Measurements from ENCODE around the gene MYO1E.
A peak's percentile ranks its signal among the peaks of the same experiment; 100 is the strongest.
"Not testable (repeated sequence)": the region's sequence is repeated elsewhere in the genome, so short reads cannot be mapped to it uniquely, and the experiment has no call there.

MYO1E gene

GRCh38 chr15:59350421-59350732 is 22.3 kb downstream of the MYO1E start:
- no peak for DNase-seq (ENCODE audit: low read depth)

GRCh38 chr15:59349680-59350420 is 22.8 kb downstream of the MYO1E start:
- peak; percentile 7 for DNase-seq (ENCODE audit: low read depth)

DNA sequence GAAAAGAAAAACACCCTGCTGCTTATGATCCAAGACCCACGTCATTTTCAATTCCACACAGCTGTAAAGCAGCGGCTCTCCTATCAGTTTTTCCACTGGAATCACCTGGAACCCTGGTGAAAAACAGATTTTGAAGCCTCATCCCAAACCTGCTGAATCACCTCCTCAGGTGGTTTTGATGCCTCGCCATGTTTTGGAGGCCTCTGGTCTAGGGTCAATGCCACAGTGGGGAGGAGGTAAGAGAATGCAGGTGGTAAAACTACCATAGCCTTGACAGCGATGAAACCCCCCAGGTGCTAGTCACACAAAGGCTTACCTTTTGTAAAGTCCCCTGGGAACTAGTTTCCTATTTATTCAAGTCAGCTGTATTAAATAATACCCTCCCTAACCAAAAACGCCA is 24.8 kb downstream of the MYO1E start:
- DNase-seq (ENCODE audit: low read depth), result no peak

GRCh38 chr15:59346951-59347350 is 25.7 kb downstream of the MYO1E start:
- no peak for DNase-seq (ENCODE audit: low read depth)

DNA sequence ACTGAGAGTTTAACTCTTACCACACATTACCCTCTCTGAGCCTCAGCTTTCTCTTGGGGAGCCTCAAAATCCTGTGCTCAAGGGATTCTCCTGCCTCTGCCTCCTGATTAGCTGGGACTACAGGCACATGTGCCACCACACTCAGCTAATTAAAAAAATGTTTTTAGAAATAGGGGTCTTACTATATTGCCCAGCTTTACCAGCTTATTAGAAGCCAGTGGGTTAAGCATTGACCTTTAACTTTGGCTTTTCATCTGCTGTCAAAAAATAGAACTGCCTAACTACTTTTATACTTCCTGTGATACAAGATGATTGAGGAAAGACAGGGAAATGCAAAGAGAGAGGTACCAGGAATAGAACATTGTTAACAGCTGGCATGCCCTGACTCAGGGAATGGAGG is 27.3 kb downstream of the MYO1E start:
- no peak for DNase-seq (ENCODE audit: low read depth)

- no peak for DNase-seq (ENCODE audit: low read depth)
These were observed 28.4 kb downstream of the MYO1E start for GRCh38 chr15:59344311-59344710.

DNA sequence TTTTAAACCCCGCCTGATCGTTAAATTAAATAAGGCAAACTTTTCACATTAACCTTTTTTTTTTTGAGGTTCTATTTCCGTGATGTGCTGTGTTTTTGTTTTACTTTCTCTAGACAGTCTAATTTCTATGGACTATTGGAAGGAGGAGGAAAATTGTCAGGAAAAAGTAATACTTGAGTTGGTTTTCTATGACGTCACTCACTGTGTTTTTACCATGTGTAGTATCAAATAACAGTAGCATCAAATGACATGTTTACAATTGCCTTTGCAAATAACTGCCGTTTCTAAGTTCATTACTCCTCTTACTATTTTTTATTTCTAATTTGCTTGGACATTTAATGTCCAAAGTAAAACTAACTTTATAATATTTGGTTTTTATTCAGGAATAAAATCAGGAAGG is 32.3 kb downstream of the MYO1E start:
- no peak for DNase-seq (ENCODE audit: low read depth)

GRCh38 chr15:59339252-59339672 is 33.4 kb downstream of the MYO1E start:
- no peak for DNase-seq (ENCODE audit: low read depth)

- no peak for DNase-seq (ENCODE audit: low read depth)
These were observed 34.3 kb downstream of the MYO1E start for GRCh38 chr15:59338414-59338813.

- DNase-seq (ENCODE audit: low read depth), result not testable (repeated sequence)
These were observed 35.9 kb downstream of the MYO1E start for GRCh38 chr15:59336725-59337124.

DNA sequence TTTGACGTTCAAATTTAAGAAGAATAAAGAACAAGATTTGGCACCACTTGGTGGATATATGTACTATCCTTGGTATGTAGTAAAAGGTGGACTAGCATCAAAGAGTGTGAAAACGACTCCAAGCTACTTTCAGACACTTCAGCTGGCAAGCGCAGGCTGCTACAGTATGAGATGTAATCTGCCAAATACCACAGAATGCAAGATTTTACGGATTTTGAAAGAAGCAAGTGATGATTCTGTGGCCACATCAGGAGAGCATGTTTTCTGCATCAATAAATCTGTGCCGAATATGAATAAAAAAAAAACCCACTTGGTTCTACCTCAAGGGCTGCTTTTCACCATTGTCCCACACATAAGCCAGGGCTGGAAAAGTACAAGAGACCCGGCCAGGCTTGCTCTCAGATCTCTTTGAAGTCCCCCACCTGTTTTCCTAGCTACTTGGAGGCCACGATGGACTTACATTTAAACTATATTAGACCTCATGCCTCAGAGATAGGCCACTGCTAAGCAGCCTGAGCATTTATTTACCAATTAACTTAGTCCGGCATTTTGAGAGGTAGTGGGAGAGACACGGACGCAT is 37.4 kb downstream of the MYO1E start:
- DNase-seq (ENCODE audit: low read depth), result no peak

GRCh38 chr15:59334076-59334415 is 38.6 kb downstream of the MYO1E start:
- DNase-seq (ENCODE audit: low read depth), result no peak

- no peak for DNase-seq (ENCODE audit: low read depth)
These were observed 39.1 kb downstream of the MYO1E start for GRCh38 chr15:59333401-59334075.

GRCh38 chr15:59332009-59332408 is 40.7 kb downstream of the MYO1E start:
- no peak for DNase-seq (ENCODE audit: low read depth)

GRCh38 chr15:59330649-59331048 is 42.0 kb downstream of the MYO1E start:
- no peak for DNase-seq (ENCODE audit: low read depth)

DNA sequence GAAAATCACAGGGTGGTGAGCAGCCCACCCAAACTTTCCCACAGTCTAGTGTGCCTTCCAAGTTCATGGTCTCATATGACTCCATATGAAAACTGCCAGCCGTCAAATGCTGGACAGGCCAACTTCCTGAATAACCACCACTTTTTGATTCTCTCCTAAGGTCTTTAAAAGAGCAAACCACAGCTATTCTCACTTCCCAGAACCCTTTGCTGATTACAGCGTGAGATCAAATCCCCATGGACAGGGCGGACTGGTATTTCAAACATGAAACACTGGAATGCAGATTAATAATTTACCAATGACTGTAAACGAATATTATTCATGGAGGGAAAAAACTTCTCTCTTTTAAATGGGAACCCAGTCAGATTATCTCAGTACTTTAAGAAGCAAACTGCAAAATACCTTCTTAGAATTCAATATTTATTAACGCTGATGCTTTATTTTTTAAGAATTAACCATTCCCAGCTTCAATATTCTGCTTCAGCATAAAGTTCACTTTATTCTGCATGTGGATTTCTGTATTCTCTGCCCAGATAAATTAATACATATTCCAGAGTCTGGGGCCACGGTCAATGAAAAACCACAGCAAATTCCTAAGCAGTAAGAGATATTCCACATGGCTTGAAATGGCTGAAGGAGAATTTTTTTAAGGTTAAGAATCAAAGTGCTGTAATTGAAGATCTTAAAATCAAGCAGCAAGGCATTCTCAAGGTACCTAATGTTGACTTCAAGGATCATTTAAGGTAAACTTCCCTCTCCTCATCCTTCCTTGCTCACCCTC is 42.9 kb downstream of the MYO1E start:
- DNase-seq (ENCODE audit: low read depth), result no peak

DNA sequence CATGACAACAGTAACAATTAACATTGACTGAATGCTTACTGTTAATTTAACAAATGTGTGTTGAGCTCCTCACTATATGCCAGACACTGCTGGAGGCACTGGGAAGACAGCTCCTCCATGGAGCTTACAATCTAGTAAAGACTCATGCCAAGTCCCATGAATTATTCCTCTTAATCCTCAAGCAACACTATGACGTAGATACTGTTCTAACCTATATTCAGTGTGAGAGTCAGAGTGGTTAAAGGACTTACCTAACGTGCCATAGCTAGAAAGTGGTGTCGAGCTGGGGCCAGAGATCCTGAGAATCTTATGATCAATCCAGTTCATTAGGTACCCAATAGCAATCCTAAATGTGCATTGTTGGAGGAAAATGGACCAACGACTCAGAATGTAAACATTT is 43.6 kb downstream of the MYO1E start:
- no peak for DNase-seq (ENCODE audit: low read depth)

- DNase-seq (ENCODE audit: low read depth), result no peak
These were observed 44.7 kb downstream of the MYO1E start for GRCh38 chr15:59327942-59328341.

DNA sequence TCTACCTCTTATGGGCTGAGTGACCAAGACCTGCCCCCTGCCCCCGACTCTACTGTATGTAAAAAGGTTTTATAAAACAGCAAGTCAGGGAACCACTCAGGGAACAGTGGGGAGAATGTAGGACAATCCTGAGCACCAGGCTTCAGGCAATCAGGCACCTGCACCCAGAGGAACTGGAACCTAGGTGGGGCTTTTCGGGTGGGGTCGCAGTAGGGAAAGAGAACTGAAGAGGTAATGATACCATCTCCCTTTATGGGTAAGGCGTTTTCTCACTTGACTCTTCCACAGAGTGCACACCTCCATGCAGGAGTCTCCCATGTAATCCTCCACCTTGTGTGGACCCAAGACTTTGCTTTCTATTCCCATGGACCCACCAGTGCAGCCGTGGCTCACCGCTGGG is 45.8 kb downstream of the MYO1E start:
- DNase-seq (ENCODE audit: low read depth), result no peak

GRCh38 chr15:59322056-59322759 is 50.5 kb downstream of the MYO1E start:
- DNase-seq (ENCODE audit: low read depth), result no peak

DNA sequence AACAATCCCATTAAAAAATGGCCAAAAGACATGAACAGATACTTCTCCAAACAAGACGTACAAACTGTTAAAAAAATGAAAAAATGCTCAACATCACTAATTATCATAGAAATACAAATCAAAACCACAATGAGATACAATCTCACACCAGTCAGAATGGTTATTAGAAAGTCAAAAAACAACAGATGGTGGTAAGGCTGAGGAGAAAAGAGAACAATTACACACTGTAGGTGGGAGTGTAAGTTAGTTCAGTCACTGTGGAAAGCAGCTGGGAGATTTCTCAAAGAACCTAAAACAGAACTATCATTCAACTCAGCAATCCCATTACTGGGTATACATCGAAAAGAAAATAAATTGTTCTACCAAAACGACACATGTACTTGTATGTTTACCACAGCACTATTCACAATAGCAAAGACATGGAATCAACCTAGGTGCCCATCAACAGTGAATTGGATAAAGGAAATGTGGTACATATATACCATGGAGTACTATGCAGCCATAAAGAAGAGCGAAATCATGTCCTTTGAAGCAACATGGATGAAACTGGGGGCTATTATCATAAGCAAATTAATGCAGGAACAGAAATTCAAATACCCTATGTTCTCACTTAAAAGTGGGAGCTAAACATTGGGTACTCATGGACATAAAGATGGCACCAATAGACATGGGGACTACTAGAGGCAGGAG is 51.5 kb downstream of the MYO1E start:
- no peak for DNase-seq (ENCODE audit: low read depth)

DNA sequence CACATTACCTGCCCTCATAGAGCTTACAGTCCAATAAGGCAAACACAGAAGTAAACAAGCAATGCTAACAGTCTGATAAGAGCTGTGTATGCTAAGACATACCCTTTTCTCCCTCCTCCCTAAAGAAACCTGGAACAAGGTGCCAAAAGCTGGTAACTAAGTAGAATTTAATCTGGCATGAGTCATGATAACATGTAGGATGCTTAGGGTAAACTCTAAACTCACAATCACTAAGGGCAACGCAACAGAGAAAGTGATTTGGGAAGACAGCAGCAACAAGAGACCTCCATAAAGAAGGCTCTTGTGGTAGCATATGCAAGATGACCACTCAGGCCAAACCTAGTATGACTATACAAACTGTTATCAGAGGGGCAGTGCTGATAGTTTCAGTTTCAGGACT is 55.5 kb downstream of the MYO1E start:
- DNase-seq (ENCODE audit: low read depth), result no peak

All from activated T-cell treated with anti-CD3 and anti-CD28 coated beads for 48 hours (primary cell).